ENCODE measurements around the gene COL4A6.
"Not testable (repeated sequence)": the region's sequence is repeated elsewhere in the genome, so short reads cannot be mapped to it uniquely, and the experiment has no call there.

Gene COL4A6

DNA sequence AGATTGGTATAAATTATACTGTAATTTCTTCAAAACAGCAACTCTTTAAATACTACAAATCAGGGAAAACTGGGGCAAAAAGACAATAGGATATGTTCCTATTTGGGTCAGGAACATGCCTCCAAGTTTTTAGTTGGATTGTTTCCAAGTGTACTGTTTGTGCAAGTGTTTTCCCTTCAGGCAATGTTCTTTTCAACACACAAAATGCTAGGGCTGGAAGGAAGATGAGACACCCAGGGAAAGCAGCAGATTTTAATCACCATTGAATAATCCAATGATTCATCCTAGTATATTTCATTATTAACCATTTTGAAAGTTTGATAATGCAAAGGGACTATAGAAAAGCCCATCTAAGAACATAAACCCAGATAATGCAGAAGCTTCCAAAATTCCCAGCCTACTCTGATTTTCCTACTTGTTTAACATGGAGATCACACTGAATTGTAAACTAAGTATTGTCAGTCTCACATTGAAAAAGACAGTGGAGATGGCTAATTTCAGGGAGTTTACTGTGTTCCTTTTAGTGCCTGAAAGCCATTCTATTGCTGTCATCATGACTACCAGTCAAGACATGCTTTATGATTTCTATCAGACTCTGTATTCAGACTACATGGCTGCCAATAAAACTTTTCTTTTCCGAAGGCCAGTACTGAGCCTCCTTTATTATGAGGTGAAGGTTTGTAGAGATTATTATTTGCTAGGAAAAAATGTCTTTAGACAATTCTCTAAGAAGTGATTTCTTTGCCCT is 38.6 kb downstream of the COL4A6 start:
- peak; percentile 45 for DNase-seq

DNA sequence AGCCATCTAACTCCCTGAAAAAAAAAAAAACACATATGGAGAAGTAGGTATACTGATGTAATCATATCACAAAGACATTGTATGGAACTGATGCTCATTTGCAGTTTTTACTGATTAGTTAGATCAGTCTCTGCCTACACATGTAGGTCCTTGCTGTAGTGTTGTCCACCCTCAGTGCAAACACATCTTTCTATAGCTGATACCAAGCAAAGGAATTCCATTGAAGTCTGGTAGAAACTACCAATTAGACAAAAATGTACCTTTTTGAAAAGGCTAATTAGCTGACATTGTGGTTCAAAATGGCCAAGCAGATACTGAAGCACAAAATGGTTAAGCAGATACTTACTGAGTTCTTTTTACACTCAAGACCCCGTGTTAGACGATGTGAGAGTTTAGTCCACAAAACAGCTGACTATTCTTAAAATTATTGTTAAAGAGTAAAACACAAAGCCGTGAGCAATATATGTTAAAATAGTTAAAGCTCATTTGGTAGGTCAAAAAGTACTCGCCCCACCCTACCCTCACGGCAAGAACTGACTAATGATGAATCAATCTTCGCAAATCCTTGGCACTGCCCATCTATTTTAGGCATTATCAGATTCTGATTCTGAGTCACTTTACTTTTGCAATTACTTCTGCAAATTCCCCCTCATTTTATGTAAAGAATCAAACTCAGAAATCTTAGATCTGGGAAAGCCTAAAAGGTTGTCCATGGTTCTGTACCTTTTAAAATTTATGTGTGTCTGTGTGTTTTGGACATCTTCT is 40.4 kb downstream of the COL4A6 start:
- DNase-seq, result no peak

DNA sequence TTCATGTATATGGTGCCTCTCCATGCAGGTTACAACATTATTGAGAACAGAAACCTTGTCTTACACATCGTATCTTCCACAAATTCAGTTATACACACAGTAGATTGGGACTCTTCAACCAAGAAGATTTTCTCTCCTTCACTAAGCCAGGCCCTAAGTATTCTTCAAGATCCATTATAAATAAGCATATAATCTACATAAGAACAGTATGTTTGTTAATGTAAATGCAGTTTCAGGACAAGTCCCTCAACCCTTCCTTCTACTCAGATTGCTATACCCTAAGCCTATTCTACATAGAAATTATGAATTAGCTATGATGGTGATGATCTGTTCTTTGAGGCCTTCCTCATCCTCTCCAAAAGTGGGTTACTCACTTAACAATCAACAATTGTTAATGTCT is 41.2 kb downstream of the COL4A6 start:
- DNase-seq, result no peak

DNA sequence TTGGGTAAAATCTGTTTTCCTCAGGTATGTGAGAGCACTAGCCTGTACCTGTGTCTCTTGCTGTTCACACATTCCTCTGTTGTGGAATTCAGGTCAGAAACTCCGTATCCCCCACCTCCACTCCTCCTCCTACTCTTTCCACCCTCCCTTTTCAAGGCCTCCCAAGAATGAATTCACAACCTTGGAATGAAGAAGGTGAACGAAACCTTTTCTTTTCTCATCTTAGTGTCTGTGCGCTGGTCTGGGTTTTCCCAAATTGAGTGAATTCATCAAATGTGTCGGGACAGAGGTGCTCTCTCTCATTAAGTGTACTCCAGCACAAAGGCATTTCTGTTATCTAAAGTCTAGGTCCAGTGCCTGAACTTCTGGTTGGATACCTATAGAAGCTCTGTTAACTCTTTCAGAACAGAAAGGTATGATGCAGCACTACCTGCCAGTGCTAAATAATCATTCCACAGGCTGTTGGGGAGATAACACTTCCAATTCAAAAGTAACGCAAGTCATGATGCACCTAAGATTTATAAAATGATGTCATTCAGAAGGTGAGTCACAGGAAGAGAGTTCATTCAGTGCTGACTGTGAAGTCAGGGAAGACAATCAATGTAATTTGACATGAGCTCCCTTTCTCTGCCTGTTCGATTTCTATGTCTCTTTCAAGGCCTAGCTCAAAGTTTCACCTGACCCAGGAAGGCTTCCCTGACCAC is 41.9 kb downstream of the COL4A6 start:
- DNase-seq, result no peak

DNA sequence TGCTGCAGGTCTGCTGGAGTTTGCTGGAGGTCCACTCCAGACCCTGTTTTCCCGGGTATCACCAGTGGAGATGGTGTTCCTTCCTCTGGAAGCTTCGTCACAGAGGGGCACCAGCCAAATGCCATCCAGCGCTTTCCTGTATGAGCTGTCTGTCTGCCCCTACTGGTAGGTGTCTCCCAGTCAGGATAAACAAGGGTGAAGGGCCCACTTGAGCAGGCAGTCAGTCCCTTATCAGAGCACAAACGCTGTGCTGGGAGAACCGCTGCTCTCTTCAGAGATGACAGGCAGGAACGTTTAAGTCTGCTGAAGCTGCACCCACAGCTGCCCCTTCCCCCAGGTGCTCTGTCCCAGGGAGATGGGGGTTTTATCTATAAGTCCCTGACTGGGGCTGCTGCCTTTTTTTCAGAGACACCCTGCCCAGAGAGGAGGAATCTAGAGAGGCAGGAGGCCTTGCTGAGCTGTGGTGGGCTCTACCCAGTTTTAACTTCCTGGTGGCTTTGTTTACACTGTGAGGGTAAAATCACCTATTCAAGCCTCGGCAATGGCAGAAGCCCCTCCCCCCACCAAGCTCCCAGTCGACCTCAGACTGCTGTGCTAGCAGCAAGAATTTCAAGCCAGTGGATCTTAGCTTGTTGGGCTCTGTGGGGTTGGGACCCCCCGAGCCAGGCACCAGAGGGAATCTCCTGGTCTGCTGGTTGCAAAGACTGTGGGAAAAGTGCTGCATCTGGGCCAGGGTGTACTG is 47.1 kb downstream of the COL4A6 start:
- DNase-seq, result peak; percentile 25

DNA sequence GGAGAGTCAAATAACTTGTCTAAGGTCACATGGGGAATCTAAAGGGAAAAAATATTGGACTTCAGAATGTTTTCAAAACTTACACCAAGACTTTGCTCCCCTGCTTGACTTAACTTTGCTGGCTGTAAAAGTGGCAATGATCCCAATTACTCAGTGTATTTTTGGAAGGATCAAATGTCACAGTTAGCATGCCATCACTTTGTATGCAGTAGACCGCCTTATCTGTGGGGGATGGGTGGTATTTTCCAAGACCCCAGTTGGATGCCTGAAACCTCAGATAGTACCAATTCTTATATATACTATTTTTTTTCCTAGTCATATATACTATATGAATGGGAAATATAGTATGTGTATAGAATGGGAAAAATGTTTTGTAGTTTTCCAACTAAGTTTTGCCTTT is 53.4 kb downstream of the COL4A6 start:
- no peak for DNase-seq

DNA sequence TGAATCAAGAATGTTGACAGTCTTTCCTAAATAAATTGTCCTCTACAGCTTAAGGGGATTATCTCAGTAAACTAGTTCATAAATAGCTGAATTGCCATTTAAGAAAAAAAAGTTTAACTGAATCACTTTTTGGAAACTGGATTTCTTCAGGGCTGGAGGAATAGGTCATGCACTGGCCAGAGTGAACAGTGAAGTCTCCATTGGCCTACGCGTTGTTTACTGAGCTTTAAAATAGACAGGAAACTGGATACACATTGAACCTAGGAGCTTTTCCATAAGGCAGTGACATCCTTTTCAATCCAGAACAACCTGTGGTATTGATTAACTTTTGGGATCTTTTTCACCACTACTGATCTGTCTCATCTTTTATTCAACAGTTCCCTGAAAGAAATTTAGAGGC is 58.0 kb downstream of the COL4A6 start:
- no peak for DNase-seq

DNA sequence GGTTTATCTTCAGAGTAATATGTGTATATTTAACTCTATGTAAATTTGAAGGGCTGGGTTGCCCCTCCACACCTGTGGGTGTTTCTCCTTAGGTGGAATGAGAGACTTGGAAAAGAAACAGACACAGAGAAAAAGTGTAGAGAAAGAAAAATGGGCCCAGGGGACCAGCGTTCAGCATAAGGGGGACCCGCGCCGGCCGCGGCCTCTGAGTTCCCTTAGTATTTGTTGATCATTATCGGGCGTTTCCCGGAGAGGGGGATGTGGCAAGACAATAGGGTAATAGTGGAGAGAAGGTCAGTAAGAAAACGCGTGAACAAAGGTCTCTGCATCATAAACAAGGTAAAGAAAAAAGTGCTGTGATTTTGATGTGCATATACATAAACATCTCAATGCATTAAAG is 61.4 kb downstream of the COL4A6 start:
- not testable (repeated sequence) for DNase-seq

DNA sequence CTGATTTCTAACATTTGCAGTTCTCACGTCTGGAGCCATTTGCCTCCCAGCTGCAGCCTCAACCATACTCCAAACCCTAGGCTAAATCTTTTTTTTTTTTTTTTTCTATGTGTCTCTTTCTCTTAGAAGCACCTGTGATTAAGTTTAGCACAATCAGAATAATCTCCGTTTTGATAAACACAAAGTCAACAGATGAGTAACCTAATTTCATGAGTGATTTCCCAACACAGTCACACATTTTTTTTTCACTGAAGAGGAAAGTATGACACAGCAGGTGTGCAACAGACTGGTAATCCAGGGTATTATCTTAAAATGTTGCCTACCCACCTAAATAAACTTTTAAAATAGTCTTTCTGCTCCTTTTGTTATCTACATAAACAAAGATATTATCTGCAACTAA is 62.6 kb downstream of the COL4A6 start:
- DNase-seq, result not testable (repeated sequence)

DNA sequence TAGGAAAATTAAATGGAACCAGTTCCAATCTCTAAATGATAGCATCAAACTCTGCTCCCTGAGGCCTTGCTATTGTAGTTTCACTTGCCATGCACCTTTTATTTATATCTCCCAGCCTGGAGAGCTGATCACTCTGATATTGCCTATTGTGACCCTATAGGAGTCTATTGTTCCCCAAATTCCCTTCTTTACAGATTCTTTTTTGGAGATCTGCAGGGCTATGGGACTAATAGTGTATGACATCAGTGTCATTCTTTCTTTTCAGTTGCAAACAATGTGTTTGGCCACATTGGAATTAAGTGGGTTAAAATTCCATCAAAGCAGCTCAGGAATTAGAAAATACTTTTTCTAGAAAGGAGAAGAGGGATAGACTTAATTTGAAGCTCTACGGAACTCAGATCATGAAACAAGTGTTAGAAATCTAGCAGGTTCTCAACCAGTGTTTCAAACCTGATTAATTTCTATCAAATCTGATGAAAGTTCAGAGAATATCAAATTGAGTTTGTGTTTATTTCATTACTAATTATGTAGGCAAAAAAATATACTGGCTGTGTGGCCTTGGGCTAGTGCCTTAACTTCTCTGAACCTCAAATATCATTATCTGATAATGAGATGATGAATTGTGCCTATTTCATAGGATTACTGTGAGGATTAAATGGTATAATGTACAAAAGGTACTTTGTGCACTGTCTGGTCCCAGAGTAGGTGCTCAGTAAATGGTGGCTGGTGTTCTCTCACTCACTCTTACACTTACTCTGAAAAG is 71.4 kb downstream of the COL4A6 start:
- no peak for DNase-seq

DNA sequence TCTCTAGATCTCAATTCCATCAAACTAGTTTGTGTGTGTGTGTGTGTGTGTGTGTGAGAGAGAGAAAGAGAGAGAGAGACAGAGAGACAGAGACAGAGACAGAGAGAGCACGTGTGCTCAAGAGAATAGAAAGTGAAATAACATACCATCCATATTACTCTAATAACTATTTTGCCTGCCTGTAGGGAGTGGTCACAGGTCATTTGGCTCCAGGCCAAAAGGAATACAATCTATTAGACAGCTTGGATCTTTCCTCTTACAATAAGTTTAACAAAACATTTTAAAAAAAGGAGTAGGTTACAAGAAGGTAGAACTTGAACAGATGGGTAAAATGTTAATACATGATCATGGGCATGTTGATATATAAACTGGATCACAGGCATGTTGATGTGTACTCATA is 76.2 kb downstream of the COL4A6 start:
- DNase-seq, result no peak

DNA sequence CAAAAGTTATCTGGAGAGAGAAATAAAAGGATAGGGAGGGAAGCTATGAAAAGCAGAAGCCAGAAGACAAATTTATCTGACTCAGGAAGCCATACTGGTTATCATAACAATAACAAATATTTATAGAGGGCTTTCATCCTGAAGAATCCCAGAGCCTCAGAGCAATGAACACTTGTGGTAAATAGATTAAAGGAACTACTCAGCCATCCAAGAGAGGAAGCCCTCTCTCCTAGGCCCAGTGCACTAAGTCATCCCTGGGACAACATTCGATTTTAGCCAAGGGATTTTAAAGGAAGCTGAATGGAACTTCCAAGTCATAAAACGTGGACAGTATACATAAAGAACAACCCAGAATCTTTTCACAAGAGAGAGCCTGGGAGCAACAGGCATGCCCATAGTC is 76.9 kb downstream of the COL4A6 start:
- no peak for DNase-seq

DNA sequence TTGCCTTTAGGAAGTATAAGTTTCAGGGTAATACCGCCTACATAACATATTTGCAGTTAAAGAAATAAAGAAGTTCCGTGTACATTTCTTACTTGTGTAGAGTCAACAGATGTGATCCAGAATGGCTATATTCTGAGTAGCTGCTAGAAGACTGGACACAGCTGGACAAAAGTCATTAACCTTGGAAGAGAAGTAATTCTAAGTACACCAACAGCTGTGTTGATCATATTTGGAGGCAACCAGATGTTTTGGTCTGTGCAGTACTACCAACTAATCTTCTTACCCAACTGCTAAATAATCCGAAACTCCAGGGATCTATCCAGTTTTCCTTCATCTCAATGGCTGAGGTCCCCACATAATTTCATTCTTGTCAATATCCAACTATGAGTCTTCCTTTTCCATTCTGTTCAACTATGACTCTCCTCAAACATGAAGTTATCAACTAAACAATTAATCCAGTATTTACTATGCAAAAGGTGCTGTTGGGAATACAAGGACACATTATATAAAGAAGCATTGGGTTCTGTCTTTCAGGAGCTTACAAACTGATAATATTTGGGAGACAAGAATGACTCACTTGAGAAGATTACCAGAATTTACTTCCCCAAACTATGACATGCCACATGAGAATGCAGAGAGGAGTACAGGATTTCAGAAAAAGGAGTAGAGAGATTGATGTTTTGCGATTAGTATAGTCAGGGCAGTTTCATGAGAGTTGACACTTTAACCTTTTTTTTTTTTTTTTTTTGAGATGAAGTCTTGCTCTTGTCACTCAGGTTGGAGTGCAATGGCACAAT is 78.2 kb downstream of the COL4A6 start:
- DNase-seq, result no peak

DNA sequence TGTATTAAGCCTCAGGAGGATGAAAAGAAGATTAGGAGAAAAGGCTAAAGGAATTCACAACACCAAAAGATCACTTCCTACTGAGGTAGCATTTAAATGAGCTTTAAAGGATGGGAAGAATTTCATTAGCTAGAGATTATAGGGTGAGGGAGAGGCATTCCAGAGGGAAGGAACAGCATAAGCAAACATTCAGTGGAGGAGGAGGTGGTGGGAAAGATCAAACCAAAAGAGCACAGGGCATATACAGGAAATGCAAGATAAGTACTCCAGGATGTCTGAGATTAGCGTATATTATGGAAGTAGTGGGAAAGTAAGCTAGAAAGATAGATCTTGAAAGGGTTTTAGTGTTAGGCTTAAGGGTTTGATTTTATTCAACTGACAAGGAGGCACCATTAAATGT is 84.8 kb downstream of the COL4A6 start:
- DNase-seq, result no peak

DNA sequence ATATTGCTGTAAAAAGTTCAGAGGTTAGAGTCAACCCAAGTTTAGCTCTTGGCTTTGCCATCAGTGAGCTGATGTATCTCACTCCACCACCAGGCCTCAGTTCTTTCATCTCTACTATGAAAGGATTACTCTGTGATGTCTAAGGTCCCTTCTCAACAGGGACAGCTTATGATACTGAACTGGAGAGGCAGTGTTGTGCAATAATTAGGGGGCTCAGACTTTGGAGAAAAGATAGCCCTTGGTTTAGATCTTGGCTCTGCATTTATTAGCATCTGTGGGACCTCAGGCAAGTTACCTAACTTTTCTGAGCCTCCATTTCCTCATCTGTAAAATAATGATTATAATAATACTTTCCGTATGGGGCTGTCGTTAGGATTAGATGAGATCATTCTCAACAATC is 89.0 kb downstream of the COL4A6 start:
- DNase-seq, result no peak

DNA sequence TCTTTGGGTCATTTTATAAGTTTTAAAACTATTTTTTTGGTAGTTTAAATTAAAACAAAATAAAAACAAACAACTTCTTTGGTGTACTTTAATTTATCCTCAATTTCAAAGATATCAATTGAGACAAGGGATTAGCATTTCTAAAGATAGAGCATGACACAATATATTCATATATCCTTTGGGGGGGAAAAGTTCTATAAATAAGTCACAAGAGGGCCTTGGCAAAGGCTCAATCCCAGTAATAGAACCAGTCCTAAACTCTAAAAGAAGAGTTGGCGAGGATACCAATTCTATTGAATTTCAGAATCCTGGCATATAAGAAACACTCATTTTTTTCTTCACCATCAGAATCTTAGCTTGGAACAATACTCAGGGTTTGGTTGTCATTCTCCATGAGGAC is 89.7 kb downstream of the COL4A6 start:
- DNase-seq, result no peak

DNA sequence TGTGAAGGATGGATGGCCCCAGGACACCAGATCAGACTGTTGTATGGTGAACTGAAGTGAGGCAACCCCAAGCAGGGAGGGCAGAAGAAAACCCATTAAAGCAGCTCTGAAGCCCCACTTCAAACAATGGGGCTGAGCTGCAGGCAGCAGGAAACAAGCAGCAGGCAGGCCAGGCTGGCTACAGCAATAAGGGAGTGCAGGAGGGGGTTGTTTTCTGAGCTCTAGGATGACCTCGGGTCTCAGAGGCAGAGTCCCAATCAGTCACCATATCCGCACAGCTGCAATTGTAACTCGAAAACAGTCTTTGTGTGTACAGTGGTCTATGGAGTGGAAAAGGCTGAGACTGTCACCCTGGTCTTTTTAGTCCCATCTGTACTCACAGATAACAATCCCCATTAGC is 90.4 kb downstream of the COL4A6 start:
- peak; percentile 24 for DNase-seq

DNA sequence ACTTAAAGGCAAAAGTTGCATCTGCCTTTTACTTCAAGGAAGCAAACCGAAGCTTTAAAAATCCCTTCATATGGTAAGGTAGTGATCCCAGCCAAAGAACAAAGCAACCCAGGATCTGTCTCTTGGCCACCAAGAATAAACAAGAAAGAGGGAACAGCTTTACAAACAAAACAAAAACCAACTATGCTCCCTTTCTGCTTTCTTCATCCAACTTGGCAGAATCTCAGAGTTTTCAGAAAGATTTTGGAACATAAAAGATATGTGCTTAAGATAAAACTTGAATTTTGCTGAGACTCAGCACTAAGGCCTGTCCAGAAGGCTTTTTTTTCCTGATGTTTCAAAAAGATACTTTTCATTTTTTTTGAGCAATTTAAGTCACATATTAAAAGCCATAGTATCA is 94.0 kb downstream of the COL4A6 start:
- no peak for DNase-seq

DNA sequence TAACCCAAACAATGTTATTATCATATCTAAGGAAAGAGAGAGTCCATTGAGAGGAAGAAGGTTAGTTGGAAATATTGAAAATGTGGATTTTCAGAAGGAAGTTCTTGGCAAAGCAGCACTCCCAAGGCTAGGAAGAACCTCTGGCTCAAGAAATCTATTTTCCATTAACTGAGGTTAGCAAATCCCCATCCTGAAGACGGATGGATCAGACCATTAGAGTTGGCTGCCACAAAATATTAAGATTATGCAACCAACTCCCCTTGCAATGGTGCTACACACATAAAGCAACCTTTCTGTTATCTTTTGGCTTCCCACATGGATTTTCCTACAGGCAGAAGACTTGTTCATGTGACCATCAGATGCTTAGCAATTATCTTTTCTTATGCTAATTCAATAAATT is 96.3 kb downstream of the COL4A6 start:
- DNase-seq, result no peak

DNA sequence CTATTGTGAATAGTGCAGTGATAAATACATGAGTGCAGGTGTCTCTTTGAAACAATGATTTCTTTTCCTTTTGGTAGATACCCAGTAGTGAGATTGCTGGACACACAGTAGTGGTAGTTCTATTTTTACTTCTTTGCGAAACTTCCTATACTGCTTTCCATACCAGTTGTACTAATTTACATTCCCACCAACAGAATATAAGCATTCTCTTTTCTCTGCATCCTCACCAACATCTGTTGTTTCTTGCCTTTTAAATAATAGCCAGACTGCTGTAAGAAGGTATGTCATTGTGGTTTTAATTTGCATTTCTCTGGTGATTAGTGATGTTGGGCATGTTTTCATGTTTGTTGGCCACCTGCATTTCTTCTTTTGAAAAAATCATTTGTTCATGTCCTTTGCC is 105.9 kb downstream of the COL4A6 start:
- DNase-seq, result no peak

DNA sequence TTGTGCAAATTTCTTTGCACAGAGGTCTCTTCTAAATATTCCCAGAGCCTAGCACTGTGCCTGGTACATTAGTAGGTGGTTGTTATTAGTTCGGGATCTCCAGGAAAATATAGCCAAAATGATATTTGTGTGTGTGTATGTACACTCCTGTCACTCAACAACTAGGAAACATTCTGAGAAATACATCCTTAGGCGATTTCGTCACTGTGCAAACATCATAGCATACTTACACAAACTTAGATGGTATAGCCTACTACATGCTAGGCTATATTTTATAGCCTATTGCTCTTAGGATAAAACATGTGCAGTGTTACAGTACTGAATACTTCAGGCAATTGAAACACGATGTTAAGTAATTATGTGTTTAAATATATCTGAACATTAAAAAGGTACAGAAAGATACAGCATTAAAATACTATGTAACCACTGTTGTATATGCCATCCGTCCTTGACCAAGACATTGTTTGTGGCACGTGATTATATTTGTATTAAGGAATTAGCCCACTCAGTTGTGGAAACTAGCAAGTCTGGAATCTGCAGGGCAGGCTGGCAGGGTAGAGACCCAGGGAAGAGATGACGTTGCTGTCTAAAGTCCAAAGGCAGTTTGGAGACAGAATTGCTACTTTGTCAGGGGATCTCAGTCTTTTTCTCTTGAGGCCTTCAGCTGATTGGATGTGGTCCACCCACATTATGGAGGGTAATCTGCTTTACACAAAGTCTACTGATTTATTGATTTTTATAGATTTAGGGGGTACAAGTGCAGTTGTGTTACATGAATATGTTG is 106.9 kb downstream of the COL4A6 start:
- no peak for DNase-seq
